H9 (cell line): ENCODE measurements around the gene TRIM22. TPM values are rescaled to one million over a fixed set of nuclear protein-coding genes. Genes with fewer than 3 reads are reported as not detected.

Experiments
- DNase-seq: peaks from one replicate; pipeline ENCODE4 v3.0.0-alpha.2; 2017
- H2AFZ ChIP-seq: one replicate; pipeline ENCODE4 v1.6.1; 2013; ENCODE audit warnings: mild to moderate bottlenecking, low read length, control low read depth, moderate library complexity
- H2AK5ac ChIP-seq: 2 replicates; pipeline ENCODE4 v1.6.1; 2013; ENCODE audit warnings: low read length, control low read depth, mixed read lengths; ENCODE audit not compliant: insufficient read length
- H2BK120ac ChIP-seq: one replicate; pipeline ENCODE4 v1.6.1; 2013; ENCODE audit warnings: low read depth, mild to moderate bottlenecking, low read length, control low read depth, inconsistent platforms; ENCODE audit not compliant: poor library complexity, severe bottlenecking
- H2BK12ac ChIP-seq: 2 replicates; pipeline ENCODE4 v1.6.1; 2013; ENCODE audit warnings: low read length, control low read depth, mixed read lengths, low read depth; ENCODE audit not compliant: insufficient read length
- H2BK15ac ChIP-seq: 2 replicates; pipeline ENCODE4 v1.6.1; 2013; ENCODE audit warnings: low read depth, low read length, control low read depth
- H2BK20ac ChIP-seq: one replicate; pipeline ENCODE4 v1.6.1; 2013; ENCODE audit warnings: low read depth, mild to moderate bottlenecking, low read length, control low read depth, inconsistent platforms; ENCODE audit not compliant: poor library complexity, severe bottlenecking
- H2BK5ac ChIP-seq: 2 replicates; pipeline ENCODE4 v1.6.1; 2013; ENCODE audit warnings: low read length, control low read depth, mixed read lengths; ENCODE audit not compliant: insufficient read length
- H3K14ac ChIP-seq: 2 replicates; pipeline ENCODE4 v1.6.1; 2013; ENCODE audit warnings: low read length, control low read depth; ENCODE audit not compliant: insufficient read depth
- H3K18ac ChIP-seq: 2 replicates; pipeline ENCODE4 v1.6.1; 2013; ENCODE audit warnings: low read depth, mild to moderate bottlenecking, mixed read lengths, low read length, control low read depth; ENCODE audit not compliant: insufficient read length
- H3K23ac ChIP-seq: 2 replicates; pipeline ENCODE4 v1.6.1; 2013; ENCODE audit warnings: low read length, control low read depth, mixed read lengths, low read depth; ENCODE audit not compliant: insufficient read length
- H3K23me2 ChIP-seq: 2 replicates; pipeline ENCODE4 v1.6.1; 2013; ENCODE audit warnings: low read depth, mild to moderate bottlenecking, mixed read lengths, low read length, control low read depth; ENCODE audit not compliant: insufficient read length, poor library complexity, severe bottlenecking
- H3K27ac ChIP-seq: 2 replicates; pipeline ENCODE4 v1.5.1; 2013; ENCODE audit warnings: low read length, control low read depth, mixed read lengths, low read depth; ENCODE audit not compliant: insufficient read length
- H3K27me3 ChIP-seq: 2 replicates; pipeline ENCODE4 v1.6.1; 2013; ENCODE audit warnings: low read length, control low read depth, inconsistent platforms; ENCODE audit not compliant: insufficient read depth
- H3K4ac ChIP-seq: 2 replicates; pipeline ENCODE4 v1.6.1; 2013; ENCODE audit warnings: low read depth, mild to moderate bottlenecking, control low read depth, inconsistent platforms, low read length, moderate library complexity
- H3K4me1 ChIP-seq: 2 replicates; pipeline ENCODE4 v1.6.1; 2013; ENCODE audit warnings: low read length, control low read depth, inconsistent platforms; ENCODE audit not compliant: insufficient read depth
- H3K4me2 ChIP-seq: 2 replicates; pipeline ENCODE4 v1.6.1; 2013; ENCODE audit warnings: low read length, control low read depth, mixed read lengths; ENCODE audit not compliant: insufficient read length, insufficient read depth
- H3K56ac ChIP-seq: 2 replicates; pipeline ENCODE4 v1.6.1; 2013; ENCODE audit warnings: low read depth, mild to moderate bottlenecking, mixed read lengths, low read length, control low read depth; ENCODE audit not compliant: insufficient read length
- H3K79me1 ChIP-seq: 2 replicates; pipeline ENCODE4 v1.6.1; 2013; ENCODE audit warnings: low read depth, mild to moderate bottlenecking, moderate library complexity, low read length, control low read depth, inconsistent platforms; ENCODE audit not compliant: insufficient read depth, poor library complexity, severe bottlenecking
- H3K79me2 ChIP-seq: 2 replicates; pipeline ENCODE4 v1.6.1; 2013; ENCODE audit warnings: low read length, control low read depth, inconsistent platforms; ENCODE audit not compliant: insufficient read depth
- H3K9ac ChIP-seq: 2 replicates; pipeline ENCODE4 v1.6.1; 2013; ENCODE audit warnings: low read length, control low read depth, mixed read lengths; ENCODE audit not compliant: insufficient read length; ENCODE audit errors: extremely low read depth
- H3K9me3 ChIP-seq: one replicate; pipeline ENCODE4 v1.6.1; 2013; ENCODE audit warnings: low read depth, low read length, inconsistent platforms; ENCODE audit not compliant: control insufficient read depth
- H3T11ph ChIP-seq: one replicate; pipeline ENCODE4 v1.6.1; 2013; ENCODE audit warnings: mild to moderate bottlenecking, low read length, control low read depth, inconsistent platforms
- H4K20me1 ChIP-seq: one replicate; pipeline ENCODE4 v1.6.1; 2013; ENCODE audit not compliant: control insufficient read depth, insufficient read length, insufficient read depth
- H4K5ac ChIP-seq: 2 replicates; pipeline ENCODE4 v1.6.1; 2013; ENCODE audit warnings: low read depth, mild to moderate bottlenecking, mixed read lengths, low read length, control low read depth; ENCODE audit not compliant: insufficient read length
- H4K8ac ChIP-seq: replicated peaks from 2 replicates; pipeline ENCODE4 v1.6.1; 2013; ENCODE audit warnings: low read length, control low read depth, mixed read lengths, low read depth; ENCODE audit not compliant: insufficient read length
- H4K91ac ChIP-seq: 2 replicates; pipeline ENCODE4 v1.6.1; 2013; ENCODE audit warnings: low read depth, mild to moderate bottlenecking, moderate library complexity, mixed read lengths, low read length, control low read depth; ENCODE audit not compliant: insufficient read length
- H3K27ac Mint-ChIP-seq, 3 experiments: 2 replicates in 2 of 3; 3 replicates in 1 of 3; pipeline ENCODE4 v1.8.0; 2020 to 2021; ENCODE audit warnings: mixed read lengths in 3 of 3, mild to moderate bottlenecking in 1 of 3, moderate library complexity in 1 of 3
- H3K27me3 Mint-ChIP-seq: 2 replicates; pipeline ENCODE4 v1.8.0; 2021; ENCODE audit warnings: low read depth, mild to moderate bottlenecking, moderate library complexity, mixed read lengths
- H3K36me3 Mint-ChIP-seq, 3 experiments: 2 replicates in 2 of 3; 3 replicates in 1 of 3; pipeline ENCODE4 v1.8.0; 2020 to 2021; ENCODE audit warnings: low read depth in 3 of 3, mixed read lengths in 3 of 3; ENCODE audit not compliant: insufficient read depth in 1 of 3
- H3K4me1 Mint-ChIP-seq, 2 experiments: 2 replicates each; pipeline ENCODE4 v1.8.0; 2020; ENCODE audit warnings: mixed read lengths in 2 of 2
- H3K4me3 Mint-ChIP-seq, 2 experiments: 2 replicates in 1 of 2; 3 replicates in 1 of 2; pipeline ENCODE4 v1.8.0; 2020 to 2021; ENCODE audit warnings: mild to moderate bottlenecking in 2 of 2, mixed read lengths in 2 of 2, moderate library complexity in 1 of 2
- H3K9me3 Mint-ChIP-seq, 2 experiments: 2 replicates in 1 of 2; 3 replicates in 1 of 2; pipeline ENCODE4 v1.8.0; 2020; ENCODE audit warnings: mild to moderate bottlenecking in 2 of 2, mixed read lengths in 2 of 2, moderate library complexity in 1 of 2
- CTCF ChIP-seq: fragments of 200-600 bp; sonication (generic); conservative IDR thresholded peaks from 3 replicates; pipeline ENCODE4 v1.8.0; 2021; ENCODE audit warnings: antibody characterized with exemption, mild to moderate bottlenecking
- WGBS: extraction: QIAGEN DNeasy Blood & Tissue Kit; methylation state at CpG from one replicate; pipeline ENCODE4 v1.1.7; 2013; ENCODE audit warnings: missing lambda C conversion rate, low lambda C conversion rate, mixed read lengths; ENCODE audit not compliant: insufficient read length; ENCODE audit errors: extremely low coverage; 5-methylcytosine and 5-hydroxymethylcytosine counted together
- total RNA-seq: library from RNA; stranded (reverse); gene quantifications from 2 replicates; pipeline ENCODE4 v1.2.1, GENCODE V29; 2021

Gene TRIM22
- total RNA-seq, 1 experiment from 2014 or later, result 78.6 TPM

GRCh38 chr11:5694642-5695041, 5.1 kb downstream of the TRIM22 start:
- Histone ChIP-seq H2AFZ (no peak overlapping the region), H3K9me3 (no peaks in the 10 kb centered on the region), H3K4me1 (no peaks in the 10 kb centered on the region; the same call in 1 of the 2 replicates), H3K79me2 (peaks cover 3% of the 10 kb centered on the region; the same call in 1 of the 2 replicates), H2AK5ac (no peak overlapping the region), H3K4ac (no peak overlapping the region), H3K56ac (no peak overlapping the region), H3K14ac (no peak overlapping the region), H3K27me3 (no peaks in the 10 kb centered on the region), H2BK5ac (no peak overlapping the region), H3K23ac (no peak overlapping the region), H4K91ac (no peak overlapping the region), H3K79me1 (no peaks in the 10 kb centered on the region), H3K23me2 (peaks cover 8% of the 10 kb centered on the region), H3K27ac (no peak overlapping the region), H2BK12ac (no peak overlapping the region), H3K4me2 (no peak overlapping the region), H3K9ac (no peak overlapping the region), H4K5ac (no peak overlapping the region), H2BK20ac (no peak overlapping the region), H4K20me1 (no peaks in the 10 kb centered on the region), H3T11ph (no peak overlapping the region), H4K8ac (no peak overlapping the region), H3K18ac (no peak overlapping the region), H2BK15ac (no peak overlapping the region), H2BK120ac (no peak overlapping the region)
- H3K9me3 Mint-ChIP-seq, result no peaks in the 10 kb centered on the region
- no peak for TF ChIP-seq CTCF
- H3K36me3 Mint-ChIP-seq, result peaks cover 4 to 59% (median 45%) of the 10 kb centered on the region in 3 experiments; a peak in 5 of 7 replicates
- no CpG with 5 or more reads among the region's 1 CpG for whole genome bisulfite sequencing
- DNase-seq, result no peak
- peaks cover 25 to 37% of the 10 kb centered on the region in 2 experiments for H3K4me1 Mint-ChIP-seq
- no peak overlapping the region for H3K4me3 Mint-ChIP-seq
- no peaks in the 10 kb centered on the region for H3K27me3 Mint-ChIP-seq
- H3K27ac Mint-ChIP-seq, result no peak overlapping the region
